OCI-LY1 (cell line): Measurements from ENCODE around the gene ZCCHC17.

ENCODE experiments used
- H2AFZ ChIP-seq: fragments of 200-600 bp; sonication (generic), shearing (Covaris generic); 2 replicates; pipeline ENCODE4 v1.6.0; 2014; ENCODE audit warnings: antibody characterized with exemption, mild to moderate bottlenecking, low read length
- H3F3A ChIP-seq: fragments of 200-600 bp; sonication (generic), shearing (Covaris generic); 2 replicates; pipeline ENCODE4 v1.6.0; 2014; ENCODE audit warnings: mild to moderate bottlenecking, antibody characterized with exemption, low read length, moderate library complexity; ENCODE audit not compliant: insufficient read depth
- H3K27ac ChIP-seq: fragments of 200-600 bp; sonication (generic); 2 replicates; pipeline ENCODE4 v1.5.1; 2014; ENCODE audit warnings: low read length, mixed run types, mild to moderate bottlenecking, low read depth; ENCODE audit not compliant: poor library complexity, severe bottlenecking
- H3K27me3 ChIP-seq: fragments of 200-600 bp; sonication (generic); 2 replicates; pipeline ENCODE4 v1.6.0; 2014; ENCODE audit warnings: antibody characterized with exemption, mild to moderate bottlenecking, low read length, moderate library complexity; ENCODE audit not compliant: insufficient read depth
- H3K36me3 ChIP-seq: fragments of 200-600 bp; sonication (generic); 2 replicates; pipeline ENCODE4 v1.6.1; 2014; ENCODE audit warnings: mild to moderate bottlenecking, antibody characterized with exemption, low read length, moderate library complexity, mixed read lengths; ENCODE audit not compliant: insufficient read depth
- H3K4me1 ChIP-seq: fragments of 200-600 bp; sonication (generic); 2 replicates; pipeline ENCODE4 v1.5.1; 2014; ENCODE audit warnings: mild to moderate bottlenecking, low read length, moderate library complexity; ENCODE audit not compliant: insufficient read depth, severe bottlenecking
- H3K4me2 ChIP-seq: fragments of 200-600 bp; sonication (generic), shearing (Covaris generic); 2 replicates; pipeline ENCODE4 v1.6.1; 2014; ENCODE audit warnings: low read length
- H3K4me3 ChIP-seq: fragments of 200-600 bp; sonication (generic); 2 replicates; pipeline ENCODE4 v1.5.1; 2014; ENCODE audit warnings: low read length, low read depth, mild to moderate bottlenecking, mixed read lengths; ENCODE audit not compliant: poor library complexity, severe bottlenecking
- H3K79me2 ChIP-seq: fragments of 200-600 bp; shearing (Covaris generic); 2 replicates; pipeline ENCODE4 v1.6.1; 2016; ENCODE audit warnings: mixed run types, low read length, mixed read lengths; ENCODE audit not compliant: insufficient read depth
- H3K9ac ChIP-seq: fragments of 200-600 bp; sonication (generic), shearing (Covaris generic); 2 replicates; pipeline ENCODE4 v1.6.1; 2014; ENCODE audit warnings: mild to moderate bottlenecking, low read length, mixed read lengths
- H3K9me2 ChIP-seq: fragments of 200-600 bp; sonication (generic), shearing (Covaris generic); 2 replicates; pipeline ENCODE4 v1.6.1; 2014; ENCODE audit warnings: low read depth, mild to moderate bottlenecking, low read length, mixed read lengths
- H3K9me3 ChIP-seq: fragments of 200-600 bp; shearing (Covaris generic); 2 replicates; pipeline ENCODE4 v1.6.1; 2014; ENCODE audit warnings: low read length, mixed read lengths
- H4K20me1 ChIP-seq: fragments of 200-600 bp; sonication (generic), shearing (Covaris generic); 2 replicates; pipeline ENCODE4 v1.6.0; 2016; ENCODE audit warnings: mild to moderate bottlenecking, low read length; ENCODE audit not compliant: insufficient read depth
- EZH2 ChIP-seq: fragments of 200-600 bp; sonication (generic), shearing (Covaris generic); IDR thresholded peaks from 2 replicates; pipeline ENCODE4 v1.8.0; 2017; ENCODE audit warnings: borderline replicate concordance, mixed run types, mild to moderate bottlenecking, antibody characterized with exemption, low read length, moderate library complexity, mixed read lengths
- TF ChIP-seq, protein P1 (sequence below): fragments of 200-600 bp; sonication (generic), shearing (Covaris generic); IDR thresholded peaks from 2 replicates; pipeline ENCODE4 v1.5.1; 2017; ENCODE audit warnings: mild to moderate bottlenecking, antibody characterized with exemption, low read length, moderate library complexity, mixed read lengths

The ZCCHC17 gene

GRCh38 chr1:31335007-31335406 is 38.2 kb downstream of the ZCCHC17 start:
- TF ChIP-seq, protein P1, sequence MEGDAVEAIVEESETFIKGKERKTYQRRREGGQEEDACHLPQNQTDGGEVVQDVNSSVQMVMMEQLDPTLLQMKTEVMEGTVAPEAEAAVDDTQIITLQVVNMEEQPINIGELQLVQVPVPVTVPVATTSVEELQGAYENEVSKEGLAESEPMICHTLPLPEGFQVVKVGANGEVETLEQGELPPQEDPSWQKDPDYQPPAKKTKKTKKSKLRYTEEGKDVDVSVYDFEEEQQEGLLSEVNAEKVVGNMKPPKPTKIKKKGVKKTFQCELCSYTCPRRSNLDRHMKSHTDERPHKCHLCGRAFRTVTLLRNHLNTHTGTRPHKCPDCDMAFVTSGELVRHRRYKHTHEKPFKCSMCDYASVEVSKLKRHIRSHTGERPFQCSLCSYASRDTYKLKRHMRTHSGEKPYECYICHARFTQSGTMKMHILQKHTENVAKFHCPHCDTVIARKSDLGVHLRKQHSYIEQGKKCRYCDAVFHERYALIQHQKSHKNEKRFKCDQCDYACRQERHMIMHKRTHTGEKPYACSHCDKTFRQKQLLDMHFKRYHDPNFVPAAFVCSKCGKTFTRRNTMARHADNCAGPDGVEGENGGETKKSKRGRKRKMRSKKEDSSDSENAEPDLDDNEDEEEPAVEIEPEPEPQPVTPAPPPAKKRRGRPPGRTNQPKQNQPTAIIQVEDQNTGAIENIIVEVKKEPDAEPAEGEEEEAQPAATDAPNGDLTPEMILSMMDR = peak; percentile 52
- TF ChIP-seq EZH2 = no peak
- no peaks in the 10 kb centered on the region for H3F3A ChIP-seq
- no peak overlapping the region for H3K9ac ChIP-seq
- no peaks in the 10 kb centered on the region for H3K9me3 ChIP-seq
- no peak overlapping the region for H3K4me2 ChIP-seq
- 0 out of 2 replicates have a peak, but pooled peaks cover 2% of the 10 kb centered on the region for H3K79me2 ChIP-seq
- no peaks in the 10 kb centered on the region for H4K20me1 ChIP-seq
- H3K36me3 ChIP-seq = 0 out of 2 replicates have a peak, but pooled peaks cover 3% of the 10 kb centered on the region
- H3K9me2 ChIP-seq = no peaks in the 10 kb centered on the region
- H3K27me3 ChIP-seq = no peaks in the 10 kb centered on the region
- H3K4me1 ChIP-seq = no peaks in the 10 kb centered on the region
- no peak overlapping the region for H3K27ac ChIP-seq
- no peak overlapping the region for H2AFZ ChIP-seq
- H3K4me3 ChIP-seq = no peak overlapping the region

GRCh38 chr1:31336687-31337467 is 40.0 kb downstream of the ZCCHC17 start:
- Histone ChIP-seq H3K4me3 (no peak overlapping the region), H3K36me3 (0 out of 2 replicates have a peak, but pooled peaks cover 3% of the 10 kb centered on the region), H3K9me3 (no peaks in the 10 kb centered on the region), H3K4me1 (no peaks in the 10 kb centered on the region), H3K27ac (no peak overlapping the region), H2AFZ (no peak overlapping the region), H3K9me2 (no peaks in the 10 kb centered on the region), H3K9ac (no peak overlapping the region), H3K79me2 (0 out of 2 replicates have a peak, but pooled peaks cover 2% of the 10 kb centered on the region), H3K4me2 (no peak overlapping the region), H3F3A (no peaks in the 10 kb centered on the region), H3K27me3 (no peaks in the 10 kb centered on the region), H4K20me1 (no peaks in the 10 kb centered on the region)
- TF ChIP-seq, protein P1 = no peak

DNA sequence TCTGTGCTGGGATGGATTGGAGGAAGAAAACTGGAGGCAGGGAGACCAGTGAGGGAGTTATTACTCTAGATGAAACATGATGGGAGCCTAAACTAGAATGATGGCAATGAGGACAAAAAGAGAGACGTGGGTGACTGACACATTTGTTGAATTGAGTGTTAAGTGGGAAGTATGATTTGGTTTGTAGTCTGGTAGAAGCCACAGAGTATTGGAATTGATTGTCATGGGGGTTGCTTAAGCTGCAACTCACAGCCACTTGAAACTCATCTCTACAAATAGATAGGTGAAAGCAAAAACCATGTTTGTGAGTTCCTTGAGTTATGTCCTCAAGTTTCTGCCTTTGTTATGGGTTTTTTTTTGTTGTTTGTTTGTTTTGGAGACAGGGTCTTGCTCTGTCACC is 47.7 kb downstream of the ZCCHC17 start:
- Histone ChIP-seq H2AFZ (no peak overlapping the region), H3K4me3 (no peak overlapping the region), H4K20me1 (no peaks in the 10 kb centered on the region), H3K4me1 (peaks cover 20% of the 10 kb centered on the region), H3K4me2 (no peak overlapping the region), H3K27ac (no peak overlapping the region), H3K36me3 (peaks cover 13% of the 10 kb centered on the region; the same call in 1 of the 2 replicates), H3K27me3 (no peaks in the 10 kb centered on the region), H3F3A (no peaks in the 10 kb centered on the region), H3K9me3 (no peaks in the 10 kb centered on the region), H3K79me2 (no peaks in the 10 kb centered on the region), H3K9me2 (no peaks in the 10 kb centered on the region), H3K9ac (no peak overlapping the region)
- no peak for TF ChIP-seq EZH2
- TF ChIP-seq, protein P1 = no peak
